Activated naive CD4-positive, alpha-beta T cell treated with anti-CD3 and anti-CD28 coated beads, Interleukin-2, amount 50 U/mL, for 16 hours (primary cell): ENCODE data around the gene POLG.
A peak's percentile ranks its signal among the peaks of the same experiment; 100 is the strongest.

ENCODE experiments used
- DNase-seq: peaks from one replicate; pipeline ENCODE4 v3.0.0-alpha.2; 2020

Gene POLG

GRCh38 chr15:89370120-89370977, 35.7 kb upstream of the POLG start:
- DNase-seq: no peak

GRCh38 chr15:89369341-89369947, 34.8 kb upstream of the POLG start:
- no peak for DNase-seq

- no peak for DNase-seq
These were observed 34.1 kb upstream of the POLG start for GRCh38 chr15:89368566-89369223.

DNA sequence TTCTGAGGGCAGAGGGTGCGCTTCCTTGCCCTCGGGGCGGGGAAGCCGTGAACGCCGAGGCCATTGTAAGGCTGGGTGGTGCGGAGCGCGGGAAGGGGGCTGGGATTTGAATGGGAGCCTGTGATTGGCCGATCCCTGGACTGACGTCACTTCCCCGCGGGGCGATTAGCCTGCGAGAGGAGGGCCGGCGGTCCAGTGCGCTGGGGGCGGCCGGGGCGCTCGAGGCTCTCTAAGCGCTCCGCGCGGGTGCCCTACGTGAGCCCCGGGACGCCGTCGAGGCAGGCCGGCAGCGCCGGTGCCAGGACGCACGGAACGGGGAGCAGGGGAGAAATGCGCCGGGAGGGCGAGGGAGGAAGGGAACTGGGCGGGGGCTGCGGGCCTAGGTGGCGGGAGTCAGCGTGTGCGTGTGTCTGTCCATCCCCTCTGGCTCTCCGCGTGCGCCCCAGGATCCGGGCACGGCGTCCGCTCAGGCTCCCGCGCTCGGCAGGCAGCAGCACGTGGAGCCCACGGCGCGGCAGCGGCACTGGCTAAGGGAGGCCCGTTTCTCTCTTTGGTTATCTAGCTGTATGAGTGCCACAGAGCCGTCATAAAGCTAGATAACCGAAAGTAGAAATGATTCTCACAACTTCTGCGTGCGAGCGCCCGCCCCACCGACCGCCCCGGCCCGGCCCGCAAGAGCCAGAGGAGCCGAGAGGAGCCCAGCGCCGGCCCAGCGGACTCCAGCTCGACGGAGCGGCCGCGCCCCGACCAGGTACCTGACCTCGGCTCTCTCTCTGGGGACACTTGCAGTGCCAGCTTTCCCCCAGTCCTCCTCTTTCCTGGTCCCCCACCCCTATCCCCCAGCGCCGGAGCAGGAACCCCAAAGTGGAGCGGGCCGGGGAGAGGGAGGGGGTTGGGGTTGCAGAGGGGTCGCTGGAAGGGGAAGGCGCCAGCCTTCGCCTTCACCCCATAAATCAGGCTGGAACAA, 33.1 kb upstream of the POLG start:
- DNase-seq: no peak

GRCh38 chr15:89366656-89367393, 32.2 kb upstream of the POLG start:
- no peak for DNase-seq

DNA sequence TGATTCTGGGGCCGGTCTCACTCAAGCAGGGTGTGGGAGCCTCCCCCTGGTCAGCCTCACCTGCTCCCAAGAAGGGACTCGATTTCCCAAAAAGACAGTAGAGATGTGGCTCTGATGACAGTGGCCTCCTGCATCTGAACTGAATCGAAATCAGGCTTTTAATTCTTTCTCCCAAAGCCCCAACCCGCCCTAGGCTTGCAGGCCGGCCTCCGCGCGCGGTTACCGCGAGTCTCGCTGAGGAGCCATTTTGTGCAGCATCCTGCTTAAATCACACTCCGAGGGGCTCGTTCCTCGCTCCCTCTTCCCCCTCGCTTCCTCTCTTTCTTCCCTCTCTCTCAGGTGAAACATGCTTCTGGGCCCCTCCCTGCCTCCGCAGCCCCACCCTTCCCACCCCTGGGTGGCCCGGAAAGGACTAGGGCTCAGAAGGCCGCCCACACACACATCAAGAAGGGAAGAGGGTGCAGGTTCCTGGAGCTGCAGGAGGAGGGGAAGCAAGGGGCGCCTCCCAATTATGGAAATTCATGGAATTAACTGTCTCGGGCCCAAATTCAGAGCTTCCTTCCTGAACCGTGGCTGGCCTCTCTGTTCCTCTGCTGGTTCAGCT, 30.9 kb upstream of the POLG start:
- DNase-seq: no peak

GRCh38 chr15:89364741-89365450, 30.3 kb upstream of the POLG start:
- DNase-seq: no peak

- DNase-seq: no peak
These were observed 29.7 kb upstream of the POLG start for GRCh38 chr15:89364341-89364740.

DNA sequence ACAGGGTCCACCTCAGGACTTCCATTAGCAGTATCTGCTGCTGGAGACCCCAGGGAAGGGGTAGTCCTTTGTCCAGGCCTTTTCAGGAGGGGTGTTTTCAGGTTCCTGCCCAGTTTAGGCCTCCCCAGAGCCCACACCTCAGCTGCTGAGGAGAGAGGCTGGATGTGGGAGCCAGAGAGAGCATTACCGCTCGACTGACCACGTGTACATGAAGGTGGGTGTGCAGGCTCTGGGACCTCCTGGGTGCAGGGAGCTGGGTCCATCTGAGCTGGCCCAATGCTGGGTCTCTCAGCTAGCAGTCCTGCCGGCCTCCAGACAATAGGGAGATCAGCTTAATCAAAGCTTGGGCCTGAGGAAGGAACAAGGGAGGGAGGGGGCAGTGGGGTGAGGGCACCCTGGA, 29.1 kb upstream of the POLG start:
- DNase-seq: no peak

DNA sequence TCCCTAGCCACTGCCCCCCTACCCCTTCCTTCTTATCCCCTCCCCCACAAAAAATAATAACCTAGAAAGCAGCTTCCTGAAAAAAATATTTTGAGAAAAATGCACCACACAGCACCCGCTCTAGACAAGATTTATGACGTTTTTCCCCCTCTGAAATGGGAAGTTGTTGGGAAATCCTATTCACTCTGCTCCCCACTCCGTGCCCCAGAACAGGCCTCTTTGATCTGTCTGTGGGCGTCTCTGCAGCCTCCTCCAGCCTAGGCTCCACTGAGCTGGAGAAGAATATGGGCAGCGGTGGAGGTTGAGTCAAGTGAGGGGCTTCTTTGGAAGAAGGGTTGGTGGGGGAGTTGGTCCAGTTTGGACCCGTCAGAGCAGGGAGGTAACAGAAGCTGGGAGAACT, 28.5 kb upstream of the POLG start:
- DNase-seq: no peak

- DNase-seq: no peak
These were observed 27.8 kb upstream of the POLG start for GRCh38 chr15:89362203-89363101.

GRCh38 chr15:89361451-89362202, 27.0 kb upstream of the POLG start:
- peak; percentile 59 for DNase-seq

- DNase-seq: no peak
These were observed 25.8 kb upstream of the POLG start for GRCh38 chr15:89360294-89360971.

- DNase-seq: no peak
These were observed 25.1 kb upstream of the POLG start for GRCh38 chr15:89359471-89360293.

DNA sequence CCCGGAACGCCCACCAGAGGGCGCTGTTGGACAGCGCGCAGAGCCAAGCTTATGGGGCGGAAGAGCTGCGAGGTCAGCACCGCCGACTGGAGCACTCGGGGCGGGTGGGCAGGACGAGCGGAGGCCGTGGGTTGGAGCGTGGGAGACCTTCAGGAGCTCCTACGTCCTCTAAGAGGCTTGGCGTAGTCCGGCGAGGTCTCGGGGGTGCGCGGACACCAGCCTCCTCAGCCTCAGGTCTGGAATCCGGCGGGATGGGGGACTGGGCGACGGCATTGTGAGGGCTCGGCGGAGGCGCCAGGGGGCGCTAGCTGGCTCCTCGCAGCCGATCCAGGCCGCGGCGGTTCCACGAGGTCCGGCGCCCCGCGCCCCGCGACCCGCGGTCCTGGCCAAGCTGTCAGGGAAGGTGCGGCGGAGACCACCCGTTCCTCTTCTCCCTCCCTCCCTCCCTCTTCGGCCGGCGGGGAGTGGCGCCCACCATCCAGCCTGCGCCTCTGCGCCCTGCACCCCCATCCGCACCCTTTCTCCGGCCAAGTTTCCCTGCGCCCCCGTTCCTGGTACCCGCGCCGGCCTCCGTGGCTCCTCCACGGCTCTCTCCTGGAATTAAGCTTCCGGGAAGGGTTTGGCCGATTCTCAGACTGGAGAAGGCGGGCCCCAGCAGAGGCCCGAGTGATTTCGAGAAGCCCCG, 24.3 kb upstream of the POLG start:
- peak; percentile 82 for DNase-seq

- DNase-seq: no peak
These were observed 23.8 kb upstream of the POLG start for GRCh38 chr15:89358435-89358754.
